ENCODE data around the gene KRTCAP3.
A peak's percentile ranks its signal among the peaks of the same experiment; 100 is the strongest.

Gene KRTCAP3

DNA sequence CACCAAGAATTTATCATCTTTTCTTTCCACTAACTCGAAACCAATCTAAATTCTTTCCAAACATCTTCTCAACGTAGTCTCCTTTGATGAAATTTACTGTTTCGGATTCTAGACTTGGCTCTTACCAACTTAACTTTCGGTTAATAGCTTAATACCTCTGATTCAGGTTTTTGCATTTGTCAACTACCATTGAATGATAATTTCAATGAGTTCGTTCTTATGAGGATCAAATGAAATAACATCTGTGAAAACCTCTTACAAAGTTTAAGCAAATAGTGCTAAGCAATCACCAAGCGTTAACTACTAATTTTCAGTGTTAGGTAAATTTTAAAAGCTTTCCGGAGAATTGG, 14.3 kb upstream of the KRTCAP3 start:
- peak overlapping the region; percentile 88 for H3K4me3 ChIP-seq
- TF ChIP-seq, protein P1, sequence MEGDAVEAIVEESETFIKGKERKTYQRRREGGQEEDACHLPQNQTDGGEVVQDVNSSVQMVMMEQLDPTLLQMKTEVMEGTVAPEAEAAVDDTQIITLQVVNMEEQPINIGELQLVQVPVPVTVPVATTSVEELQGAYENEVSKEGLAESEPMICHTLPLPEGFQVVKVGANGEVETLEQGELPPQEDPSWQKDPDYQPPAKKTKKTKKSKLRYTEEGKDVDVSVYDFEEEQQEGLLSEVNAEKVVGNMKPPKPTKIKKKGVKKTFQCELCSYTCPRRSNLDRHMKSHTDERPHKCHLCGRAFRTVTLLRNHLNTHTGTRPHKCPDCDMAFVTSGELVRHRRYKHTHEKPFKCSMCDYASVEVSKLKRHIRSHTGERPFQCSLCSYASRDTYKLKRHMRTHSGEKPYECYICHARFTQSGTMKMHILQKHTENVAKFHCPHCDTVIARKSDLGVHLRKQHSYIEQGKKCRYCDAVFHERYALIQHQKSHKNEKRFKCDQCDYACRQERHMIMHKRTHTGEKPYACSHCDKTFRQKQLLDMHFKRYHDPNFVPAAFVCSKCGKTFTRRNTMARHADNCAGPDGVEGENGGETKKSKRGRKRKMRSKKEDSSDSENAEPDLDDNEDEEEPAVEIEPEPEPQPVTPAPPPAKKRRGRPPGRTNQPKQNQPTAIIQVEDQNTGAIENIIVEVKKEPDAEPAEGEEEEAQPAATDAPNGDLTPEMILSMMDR (IDR thresholded peaks at IDR 0.05): no peak
- peak overlapping the region; percentile 93 to 98 for H3K27ac ChIP-seq
- no peak for DNase-seq (ENCODE audit: low spot score)

DNA sequence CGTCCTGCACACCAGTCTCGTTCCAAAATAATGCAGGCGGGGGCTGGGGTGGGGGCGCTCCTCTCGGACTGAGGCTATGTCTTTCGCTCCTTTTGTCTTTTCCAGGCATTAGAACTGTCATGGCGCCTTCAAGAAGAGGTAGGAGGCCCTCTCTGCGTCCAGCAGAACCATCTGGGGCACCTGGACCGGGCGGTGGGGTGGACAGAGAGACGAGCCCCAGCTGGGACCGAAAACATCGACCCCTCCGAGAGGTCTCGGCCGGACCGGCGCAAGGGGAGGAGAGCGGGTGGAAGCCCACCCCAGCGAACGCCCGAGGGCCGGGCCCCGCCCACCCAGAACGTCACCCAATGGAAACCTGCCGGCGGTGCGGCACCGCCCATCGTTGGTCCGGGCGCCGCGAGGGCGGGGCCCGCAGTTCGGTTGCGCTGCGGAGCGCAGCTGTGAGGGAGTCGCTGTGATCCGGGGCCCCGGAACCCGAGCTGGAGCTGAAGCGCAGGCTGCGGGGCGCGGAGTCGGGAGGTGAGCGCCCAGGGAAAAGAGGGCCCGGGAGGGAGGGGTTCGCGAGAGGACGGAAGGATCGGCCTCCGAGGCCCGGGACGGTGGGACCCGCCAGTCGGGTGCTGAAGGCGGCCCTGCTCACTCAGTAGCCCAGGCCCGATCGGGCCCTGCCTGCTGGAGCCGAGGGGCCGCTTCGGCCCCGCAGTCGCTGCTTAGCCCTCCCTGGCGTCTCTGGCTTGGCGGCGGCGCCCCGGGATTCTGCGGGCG, 13.8 kb upstream of the KRTCAP3 start, which contains the start of gene NRBP1:
NRBP1 (plus strand) TSS at position 419 of the 765 bp plus-strand sequence. CDS start 4,643 bp downstream, outside the sequence.
- TF ChIP-seq, protein P1 (IDR thresholded peaks at IDR 0.05): no peak
- H3K4me3 ChIP-seq: peak within 1 kb of the TSS; percentile 88
- peak within 1 kb of the TSS; percentile 93 to 98 for H3K27ac ChIP-seq
- peak; percentile 93 for DNase-seq (ENCODE audit: low spot score)

DNA sequence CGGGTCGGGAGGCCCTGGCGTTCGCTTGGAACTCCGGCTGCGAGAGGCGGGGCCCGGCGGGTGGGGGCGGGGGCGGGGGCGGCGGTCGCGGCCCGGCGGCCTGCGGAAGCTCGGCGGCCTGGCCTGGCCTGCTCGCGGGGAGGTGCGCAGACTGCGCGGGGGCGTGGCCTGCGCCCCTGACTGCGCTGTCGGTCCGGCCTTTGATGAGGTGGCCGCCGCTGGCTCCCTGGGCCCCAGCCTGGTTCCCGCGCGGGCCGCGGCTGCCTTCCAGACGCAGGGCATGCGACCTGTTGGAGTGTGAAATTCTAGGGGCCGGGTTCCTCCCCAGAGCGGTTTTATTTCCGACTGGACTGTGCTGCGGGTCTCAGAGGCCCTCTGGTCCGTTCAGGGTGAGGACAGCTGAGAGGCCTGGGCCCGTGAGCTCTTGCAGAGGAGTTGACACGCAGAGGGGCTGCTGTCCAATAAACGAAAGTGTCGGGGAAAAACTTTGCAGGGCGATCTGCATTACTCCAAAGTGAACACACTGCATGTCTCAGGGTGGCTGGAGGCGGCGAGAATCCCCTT, 13.1 kb upstream of the KRTCAP3 start:
- Histone ChIP-seq H3K27ac (peak overlapping the region; percentile 93 to 98), H3K4me3 (peak overlapping the region; percentile 88)
- peak; percentile 91 for DNase-seq (ENCODE audit: low spot score)
- TF ChIP-seq, protein P1 (IDR thresholded peaks at IDR 0.05): no peak

GRCh38 chr2:27431395-27431794, 10.8 kb upstream of the KRTCAP3 start:
- TF ChIP-seq, protein P1 (IDR thresholded peaks at IDR 0.05): no peak
- no peak for DNase-seq (ENCODE audit: low spot score)
- Histone ChIP-seq H3K27ac (peak overlapping the region in 1 of 2 donors; percentile 32), H3K4me3 (no peak overlapping the region)

DNA sequence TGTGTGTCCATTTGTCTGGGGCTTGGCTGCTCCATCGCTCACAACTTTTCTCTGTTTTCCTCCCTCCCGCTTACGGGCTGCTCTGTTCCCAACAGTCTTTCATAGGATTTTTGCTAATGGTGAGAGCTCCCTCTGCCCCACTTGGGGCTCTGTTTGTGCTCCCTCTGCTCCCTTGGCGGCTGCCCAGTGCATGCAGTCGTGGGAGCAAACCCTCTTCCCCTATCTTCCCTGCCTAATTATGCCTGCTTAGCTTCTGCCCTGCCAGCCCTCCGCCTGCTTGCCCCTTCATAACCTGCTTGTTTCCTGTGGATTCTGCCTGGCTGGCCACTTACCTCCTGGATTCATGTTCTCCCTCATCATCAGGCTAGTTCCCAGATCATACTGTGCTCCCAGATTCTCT, 6.6 kb upstream of the KRTCAP3 start:
- TF ChIP-seq, protein P1 (IDR thresholded peaks at IDR 0.05): no peak
- Histone ChIP-seq H3K27ac (no peak overlapping the region), H3K4me3 (no peak overlapping the region)
- no peak for DNase-seq (ENCODE audit: low spot score)

GRCh38 chr2:27441226-27441926, 805 bp upstream of the KRTCAP3 start:
- Histone ChIP-seq H3K27ac (no peak overlapping the region), H3K4me3 (no peak overlapping the region)
- no peak for DNase-seq (ENCODE audit: low spot score)
- TF ChIP-seq, protein P1 (IDR thresholded peaks at IDR 0.05): no peak

Data from coronary artery (tissue), 2 donors.